Neural cell (in vitro differentiated cells): ENCODE data around the gene DDX27. TPM values are rescaled to one million over a fixed set of nuclear protein-coding genes. Genes with fewer than 3 reads are reported as not detected.
"Not testable (repeated sequence)": the region's sequence is repeated elsewhere in the genome, so short reads cannot be mapped to it uniquely, and the experiment has no call there.

Experiments
- H2AFZ ChIP-seq: fragments of 200-600, 300-800 bp; sonication (generic), shearing (Covaris generic); 2 replicates; pipeline ENCODE4 v1.6.0; 2014; ENCODE audit warnings: low read depth, mild to moderate bottlenecking, antibody characterized with exemption, low read length, moderate library complexity
- H3F3A ChIP-seq: fragments of 200-600 bp; shearing (Covaris generic); 2 replicates; pipeline ENCODE4 v1.6.1; 2016; ENCODE audit warnings: mild to moderate bottlenecking, moderate library complexity, mixed read lengths, antibody characterized with exemption, low read length; ENCODE audit not compliant: insufficient read depth, poor library complexity, severe bottlenecking
- H3K27ac ChIP-seq: fragments of 200-600, 300-800 bp; sonication (generic), shearing (Covaris generic); 2 replicates; pipeline ENCODE4 v1.5.1; 2014; ENCODE audit warnings: mild to moderate bottlenecking, low read length, moderate library complexity
- H3K27me3 ChIP-seq: fragments of 300-800, 200-600 bp; sonication (generic), shearing (Covaris generic); 2 replicates; pipeline ENCODE4 v1.6.0; 2014; ENCODE audit warnings: mild to moderate bottlenecking, low read depth, low read length, moderate library complexity; ENCODE audit not compliant: insufficient read depth
- H3K36me3 ChIP-seq: fragments of 300-800, 200-600 bp; sonication (generic), shearing (Covaris generic); 2 replicates; pipeline ENCODE4 v1.5.1; 2014; ENCODE audit warnings: mild to moderate bottlenecking, antibody characterized with exemption, low read length, moderate library complexity; ENCODE audit not compliant: insufficient read depth
- H3K4me2 ChIP-seq: fragments of 300-800, 200-600 bp; sonication (generic), shearing (Covaris generic); 2 replicates; pipeline ENCODE4 v1.6.0; 2014; ENCODE audit warnings: mild to moderate bottlenecking, low read length
- H3K4me3 ChIP-seq: fragments of 300-800, 200-600 bp; sonication (generic), shearing (Covaris generic); 2 replicates; pipeline ENCODE4 v1.5.1; 2014; ENCODE audit warnings: mild to moderate bottlenecking, low read length, moderate library complexity
- H3K79me2 ChIP-seq: fragments of 200-600 bp; shearing (Covaris generic); replicated peaks from 2 replicates; pipeline ENCODE4 v1.6.0; 2014; ENCODE audit warnings: mild to moderate bottlenecking, low read length, moderate library complexity; ENCODE audit not compliant: insufficient read depth
- H3K9ac ChIP-seq: fragments of 300-800, 200-600 bp; sonication (generic), shearing (Covaris generic); 2 replicates; pipeline ENCODE4 v1.6.1; 2016; ENCODE audit warnings: mild to moderate bottlenecking, low read length, mixed read lengths
- H3K9me2 ChIP-seq: fragments of 200-600 bp; shearing (Covaris generic); 2 replicates; pipeline ENCODE4 v1.6.1; 2016; ENCODE audit warnings: mild to moderate bottlenecking, low read length, mixed read lengths; ENCODE audit not compliant: insufficient read depth
- H3K9me3 ChIP-seq: fragments of 200-600, 300-800 bp; sonication (generic), shearing (Covaris generic); 2 replicates; pipeline ENCODE4 v1.6.1; 2016; ENCODE audit warnings: mild to moderate bottlenecking, mixed run types, low read length, moderate library complexity, mixed read lengths
- H4K20me1 ChIP-seq: fragments of 200-600 bp; shearing (Covaris generic); 2 replicates; pipeline ENCODE4 v1.6.1; 2016; ENCODE audit warnings: mild to moderate bottlenecking, mixed run types; ENCODE audit not compliant: insufficient read depth
- CTCF ChIP-seq: fragments of 450-650 bp; IDR thresholded peaks from 2 replicates; pipeline ENCODE4 v1.5.1; 2014; ENCODE audit warnings: antibody characterized with exemption, mild to moderate bottlenecking, moderate library complexity; ENCODE audit not compliant: poor library complexity, severe bottlenecking
- EP300 ChIP-seq: fragments of 450-650 bp; conservative IDR thresholded peaks from 2 replicates; pipeline ENCODE4 v1.6.1; 2014; ENCODE audit warnings: antibody characterized with exemption, mild to moderate bottlenecking, moderate library complexity; ENCODE audit not compliant: poor library complexity, severe bottlenecking
- POLR2AphosphoS5 ChIP-seq: IDR thresholded peaks from 2 replicates; pipeline ENCODE4 v1.6.1; 2012
- REST ChIP-seq: IDR thresholded peaks from 2 replicates; pipeline ENCODE4 v1.6.1; 2012; ENCODE audit warnings: borderline replicate concordance
- polyA plus RNA-seq: library from polyadenylated mRNA; depleted of rRNA; stranded (reverse); fragments of >200 nt; gene quantifications from 2 replicates; pipeline ENCODE4 v1.2.3, GENCODE V29; 2014

DDX27 gene
- polyA plus RNA-seq, 1 donor from 2014 or later, result 35.4 TPM

- no peak overlapping the region for H3K27ac ChIP-seq
Measured at GRCh38 chr20:49183444-49183843, 35.8 kb upstream of the DDX27 start.

GRCh38 chr20:49184084-49184501 lies 35.1 kb upstream of the DDX27 start:
- H3K36me3 ChIP-seq, H3K27me3 ChIP-seq, H3K9me2 ChIP-seq, H3K27ac ChIP-seq, H3K9ac ChIP-seq, H4K20me1 ChIP-seq, H3K9me3 ChIP-seq, H3K4me2 ChIP-seq, H3K4me3 ChIP-seq, H2AFZ ChIP-seq, H3F3A ChIP-seq: not testable (repeated sequence)
- H3K79me2 ChIP-seq, result peaks cover 74% of the 10 kb centered on the region

More at GRCh38 chr20:49183444-49183843, 35.8 kb upstream of the DDX27 start:
- no peak overlapping the region for H3K9ac ChIP-seq
- H2AFZ ChIP-seq, result no peak overlapping the region
- no peak overlapping the region for H3K4me3 ChIP-seq
- no peak for TF ChIP-seq REST
- TF ChIP-seq EP300, result no peak
- H3K79me2 ChIP-seq, result peaks cover 75% of the 10 kb centered on the region
- H4K20me1 ChIP-seq, result peaks cover 3% of the 10 kb centered on the region
- H3K36me3 ChIP-seq, result no peaks in the 10 kb centered on the region
- no peaks in the 10 kb centered on the region for H3K27me3 ChIP-seq
- H3F3A ChIP-seq, result no peaks in the 10 kb centered on the region
- H3K9me2 ChIP-seq, result no peaks in the 10 kb centered on the region
- H3K9me3 ChIP-seq, result no peaks in the 10 kb centered on the region
- H3K4me2 ChIP-seq, result no peak overlapping the region

DNA sequence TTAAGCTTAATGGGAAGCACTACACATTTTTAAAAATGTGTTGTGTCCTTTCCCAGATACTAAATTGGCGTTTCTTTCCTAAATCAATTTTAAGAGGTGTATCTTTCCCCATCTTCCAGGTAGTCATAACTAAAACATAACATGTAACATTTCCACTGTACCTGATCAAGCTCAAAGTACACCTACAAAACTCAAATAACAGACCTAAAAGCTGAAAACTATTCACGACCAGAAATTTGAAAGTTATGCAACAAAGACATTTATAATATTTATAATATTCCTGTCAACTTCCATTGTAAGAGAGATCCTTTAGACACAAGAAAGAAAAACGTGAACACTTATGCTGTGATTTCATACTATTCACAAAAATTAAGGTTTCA lies 34.5 kb upstream of the DDX27 start:
- Histone ChIP-seq H3K4me3 (no peak overlapping the region), H4K20me1 (peaks cover 3% of the 10 kb centered on the region), H3K9me3 (no peaks in the 10 kb centered on the region), H3K9me2 (no peaks in the 10 kb centered on the region), H3K27ac (no peak overlapping the region), H2AFZ (no peak overlapping the region), H3K4me2 (no peak overlapping the region), H3K79me2 (peaks cover 68% of the 10 kb centered on the region), H3K27me3 (no peaks in the 10 kb centered on the region), H3K36me3 (no peaks in the 10 kb centered on the region), H3K9ac (no peak overlapping the region), H3F3A (no peaks in the 10 kb centered on the region)
- no peak for TF ChIP-seq CTCF
- TF ChIP-seq POLR2AphosphoS5, result no peak
